OCI-LY3 (cell line): Measurements from ENCODE around the gene OVOL2.

Source experiments
- H2AFZ ChIP-seq: fragments of 200-600, 300-600 bp; shearing (Covaris generic); 2 replicates; pipeline ENCODE4 v1.6.0; 2014; ENCODE audit warnings: antibody characterized with exemption, low read depth, low read length
- H3K27ac ChIP-seq: fragments of 200-600, 300-600 bp; sonication (generic); 2 replicates; pipeline ENCODE4 v1.5.1; 2014; ENCODE audit warnings: mild to moderate bottlenecking, low read length, moderate library complexity, mixed read lengths
- H3K27me3 ChIP-seq: fragments of 200-600, 300-600 bp; sonication (generic); 2 replicates; pipeline ENCODE4 v1.6.1; 2014; ENCODE audit warnings: low read depth, low read length, mixed read lengths
- H3K36me3 ChIP-seq: fragments of 200-600, 300-600 bp; sonication (generic); replicated peaks from 2 replicates; pipeline ENCODE3; 2014; ENCODE audit warnings: low read depth, low read length, mixed read lengths
- H3K4me1 ChIP-seq: fragments of 300-600, 200-600 bp; sonication (generic); 2 replicates; pipeline ENCODE4 v1.6.1; 2014; ENCODE audit warnings: low read length, mixed read lengths
- H3K4me2 ChIP-seq: fragments of 200-600, 300-600 bp; sonication (generic); 2 replicates; pipeline ENCODE4 v1.6.1; 2014; ENCODE audit warnings: low read length, mixed read lengths
- H3K4me3 ChIP-seq: fragments of 300-600, 200-600 bp; sonication (generic); 2 replicates; pipeline ENCODE4 v1.5.1; 2014; ENCODE audit warnings: antibody characterized with exemption, mild to moderate bottlenecking, low read length, moderate library complexity
- H3K79me2 ChIP-seq: fragments of 300-600, 200-600 bp; shearing (Covaris generic); 2 replicates; pipeline ENCODE4 v1.6.1; 2014; ENCODE audit warnings: mild to moderate bottlenecking, low read length, mixed read lengths
- H3K9ac ChIP-seq: fragments of 300-600, 200-600 bp; shearing (Covaris generic); 2 replicates; pipeline ENCODE4 v1.6.0; 2014; ENCODE audit warnings: mild to moderate bottlenecking, low read length, moderate library complexity
- H3K9me3 ChIP-seq: fragments of 200-600, 300-600 bp; shearing (Covaris generic); 2 replicates; pipeline ENCODE4 v1.6.1; 2014; ENCODE audit warnings: low read length, mixed read lengths; ENCODE audit not compliant: insufficient read depth
- H4K20me1 ChIP-seq: fragments of 200-600, 300-600 bp; sonication (generic); 2 replicates; pipeline ENCODE4 v1.6.1; 2016; ENCODE audit warnings: low read length, mixed read lengths; ENCODE audit not compliant: insufficient read depth
- CTCF ChIP-seq: fragments of 200-600, 300-600 bp; sonication (generic); IDR thresholded peaks from 2 replicates; pipeline ENCODE4 v1.5.1; 2014; ENCODE audit warnings: antibody characterized with exemption, low read length, low read depth
- EZH2phosphoT487 ChIP-seq: fragments of 200-600 bp; shearing (Covaris generic); IDR thresholded peaks from 2 replicates; pipeline ENCODE4 v1.6.1; 2018; ENCODE audit warnings: antibody characterized with exemption, mixed run types, low read depth

Gene OVOL2

DNA sequence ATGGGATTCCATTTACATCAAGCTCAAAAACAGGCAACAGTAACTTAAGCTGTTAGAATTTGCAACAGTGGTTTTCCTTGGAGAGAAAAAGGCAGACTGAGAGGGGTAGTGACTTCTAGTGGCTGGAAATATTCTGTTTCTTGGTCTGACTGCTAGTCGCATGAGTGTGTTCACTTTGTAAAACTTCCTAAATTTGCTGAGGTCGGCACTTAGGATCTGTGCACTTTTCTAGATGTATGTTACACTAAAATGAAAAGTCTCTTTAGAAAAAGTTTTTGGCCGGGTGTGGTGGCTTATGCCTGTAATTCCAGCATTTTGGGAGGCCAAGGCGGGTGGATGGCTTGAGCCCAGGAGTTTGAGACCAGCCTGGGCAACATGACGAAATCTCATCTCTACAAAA lies 18.7 kb downstream of the OVOL2 start:
- Histone ChIP-seq H3K27me3 (peaks cover 15% of the 10 kb centered on the region), H3K9me3 (no peaks in the 10 kb centered on the region), H4K20me1 (no peaks in the 10 kb centered on the region), H3K27ac (no peak overlapping the region), H3K4me1 (no peaks in the 10 kb centered on the region), H2AFZ (no peak overlapping the region), H3K4me2 (no peak overlapping the region), H3K4me3 (no peak overlapping the region), H3K9ac (no peak overlapping the region), H3K79me2 (no peaks in the 10 kb centered on the region), H3K36me3 (no peaks in the 10 kb centered on the region)
- TF ChIP-seq CTCF, result no peak
- no peak for TF ChIP-seq EZH2phosphoT487

DNA sequence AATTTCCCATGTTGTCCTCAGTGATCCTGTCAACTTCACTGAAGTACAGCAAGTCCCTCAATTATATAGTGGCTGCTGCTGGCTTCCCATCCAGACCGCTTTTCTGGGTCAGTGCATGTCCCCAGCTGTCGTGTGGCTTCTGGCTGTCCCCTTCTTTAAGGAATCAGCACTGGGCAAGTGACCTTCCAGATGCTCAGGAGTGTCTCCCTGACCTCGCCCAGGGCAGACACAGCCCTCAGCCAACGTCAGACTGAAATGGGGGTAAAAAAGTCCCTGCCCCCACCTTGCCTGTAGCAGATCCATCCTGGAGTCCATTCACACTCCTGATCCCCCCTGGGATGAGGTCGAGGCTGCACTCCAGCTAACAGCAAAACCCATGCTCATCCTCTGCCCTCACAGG lies 23.7 kb downstream of the OVOL2 start:
- no peaks in the 10 kb centered on the region for H3K36me3 ChIP-seq
- H2AFZ ChIP-seq, result no peak overlapping the region
- no peaks in the 10 kb centered on the region for H3K9me3 ChIP-seq
- no peaks in the 10 kb centered on the region for H3K4me1 ChIP-seq
- H3K27me3 ChIP-seq, result peaks cover 6% of the 10 kb centered on the region
- no peak overlapping the region for H3K27ac ChIP-seq
- no peak for TF ChIP-seq CTCF
- TF ChIP-seq EZH2phosphoT487, result no peak
- H4K20me1 ChIP-seq, result no peaks in the 10 kb centered on the region
- no peak overlapping the region for H3K4me2 ChIP-seq
- no peak overlapping the region for H3K9ac ChIP-seq
- no peak overlapping the region for H3K4me3 ChIP-seq
- H3K79me2 ChIP-seq, result no peaks in the 10 kb centered on the region

- H3K4me2 ChIP-seq, result no peak overlapping the region
- H3K4me1 ChIP-seq, result no peaks in the 10 kb centered on the region
- H3K27me3 ChIP-seq, result peaks cover 6% of the 10 kb centered on the region
- H3K9me3 ChIP-seq, result no peaks in the 10 kb centered on the region
- TF ChIP-seq EZH2phosphoT487, result no peak
- no peak for TF ChIP-seq CTCF
- no peak overlapping the region for H2AFZ ChIP-seq
- H3K27ac ChIP-seq, result no peak overlapping the region
- no peaks in the 10 kb centered on the region for H3K36me3 ChIP-seq
- H3K9ac ChIP-seq, result no peak overlapping the region
- no peak overlapping the region for H3K4me3 ChIP-seq
- no peaks in the 10 kb centered on the region for H3K79me2 ChIP-seq
- H4K20me1 ChIP-seq, result no peaks in the 10 kb centered on the region
Measured at GRCh38 chr20:18032977-18033892, 24.5 kb downstream of the OVOL2 start.

DNA sequence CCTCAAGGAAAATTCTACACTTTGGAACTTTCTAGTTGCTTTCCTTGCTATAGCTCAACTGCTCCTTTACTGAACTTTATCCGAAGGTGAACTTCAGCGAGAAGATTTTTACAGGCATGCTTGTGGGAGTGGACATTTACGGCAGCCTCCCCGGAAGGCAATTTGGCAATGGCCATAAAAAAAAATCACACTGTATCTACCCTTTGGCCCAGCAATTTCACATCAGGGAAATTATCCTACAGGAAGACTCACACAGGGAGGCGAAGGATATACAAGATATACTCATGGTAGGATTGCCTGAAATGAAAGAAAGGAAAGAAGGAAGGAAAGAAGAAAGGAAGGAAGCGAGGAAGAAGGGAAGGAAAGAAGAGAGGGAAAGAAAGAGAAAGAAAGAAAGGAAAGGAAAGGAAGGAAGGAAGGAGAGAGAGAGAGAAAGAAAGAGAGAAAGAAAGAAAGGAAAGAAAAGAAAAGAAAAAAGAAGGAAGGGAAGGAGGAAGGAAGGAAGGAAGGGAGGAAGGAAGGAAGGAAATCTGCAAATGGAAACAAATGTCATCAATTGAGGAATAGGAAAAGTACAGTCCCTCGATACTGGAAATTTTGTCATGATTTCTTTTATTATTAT lies 25.7 kb downstream of the OVOL2 start:
- TF ChIP-seq EZH2phosphoT487 (no peak), CTCF (no peak)
- Histone ChIP-seq H4K20me1 (no peaks in the 10 kb centered on the region), H3K4me2 (no peak overlapping the region), H3K9me3 (no peaks in the 10 kb centered on the region), H3K4me3 (no peak overlapping the region), H2AFZ (no peak overlapping the region), H3K27ac (no peak overlapping the region), H3K4me1 (no peaks in the 10 kb centered on the region), H3K9ac (no peak overlapping the region), H3K27me3 (peaks cover 6% of the 10 kb centered on the region), H3K79me2 (no peaks in the 10 kb centered on the region), H3K36me3 (no peaks in the 10 kb centered on the region)
